Smooth muscle cell (in vitro differentiated cells): ENCODE measurements around the gene TBX15. TPM values are rescaled to one million over a fixed set of nuclear protein-coding genes. Genes with fewer than 3 reads are reported as not detected.

Experiments
- DNase-seq: peaks from one replicate; lab custom pipeline; 2025; ENCODE audit not compliant: unreplicated experiment; lab: John Stamatoyannopoulos, UW
- H2AFZ ChIP-seq: fragments of 200-600 bp; sonication (generic); 2 replicates; pipeline ENCODE4 v1.6.0; 2016; ENCODE audit warnings: antibody characterized with exemption, low read depth, mild to moderate bottlenecking
- H3F3A ChIP-seq: fragments of 200-600 bp; sonication (generic); 2 replicates; pipeline ENCODE4 v1.6.0; 2017; ENCODE audit warnings: antibody characterized with exemption, low read depth
- H3K27ac ChIP-seq: fragments of 200-600 bp; sonication (generic); 2 replicates; pipeline ENCODE4 v1.5.1; 2016; ENCODE audit warnings: low read depth, mild to moderate bottlenecking
- H3K27me3 ChIP-seq: fragments of 200-600 bp; sonication (generic); 2 replicates; pipeline ENCODE4 v1.6.1; 2016; ENCODE audit warnings: low read depth, mild to moderate bottlenecking
- H3K36me3 ChIP-seq: fragments of 200-600 bp; sonication (generic); 2 replicates; pipeline ENCODE4 v1.5.1; 2016; ENCODE audit warnings: low read depth
- H3K4me1 ChIP-seq: fragments of 200-600 bp; sonication (generic); 2 replicates; pipeline ENCODE4 v1.5.1; 2016; ENCODE audit warnings: low read depth
- H3K4me2 ChIP-seq: fragments of 200-600 bp; sonication (generic); 2 replicates; pipeline ENCODE4 v1.6.0; 2016; ENCODE audit warnings: mild to moderate bottlenecking
- H3K4me3 ChIP-seq: fragments of 200-600 bp; sonication (generic); 2 replicates; pipeline ENCODE4 v1.5.1; 2016; ENCODE audit warnings: mild to moderate bottlenecking
- H3K79me2 ChIP-seq: fragments of 200-600 bp; sonication (generic); 2 replicates; pipeline ENCODE4 v1.6.0; 2016; ENCODE audit warnings: low read depth, mild to moderate bottlenecking
- H3K9ac ChIP-seq: fragments of 200-600 bp; sonication (generic); 2 replicates; pipeline ENCODE4 v1.6.0; 2016; ENCODE audit warnings: low read depth
- H3K9me3 ChIP-seq: fragments of 200-600 bp; sonication (generic); replicated peaks from 2 replicates; pipeline ENCODE4 v1.5.1; 2016; ENCODE audit warnings: low read depth
- H4K20me1 ChIP-seq: fragments of 200-600 bp; sonication (generic); 2 replicates; pipeline ENCODE4 v1.6.0; 2016; ENCODE audit warnings: low read depth
- WGBS: methylation state at CpG from one replicate; pipeline ENCODE4 v1.1.7; 2016; ENCODE audit warnings: low lambda C conversion rate; 5-methylcytosine and 5-hydroxymethylcytosine counted together
- polyA plus RNA-seq: library from polyadenylated mRNA; unstranded; fragments of >200 nt; fragmentation: Nextera tagmentation; extraction: Ambion mirVana; gene quantifications from 2 replicates; pipeline ENCODE4 v1.2.1, GENCODE V29; 2016
- total RNA-seq: library from RNA; depleted of rRNA; stranded (reverse); fragments of >200 nt; gene quantifications from 2 replicates; pipeline ENCODE4 v1.2.3, GENCODE V29; 2014
- TF ChIP-seq, protein P1 (sequence below): fragments of 200-600 bp; sonication (generic); IDR thresholded peaks from 2 replicates; pipeline ENCODE4 v1.5.1; 2017; ENCODE audit warnings: borderline replicate concordance, mild to moderate bottlenecking, antibody characterized with exemption; ENCODE audit not compliant: insufficient read depth, poor library complexity, severe bottlenecking

TBX15 gene
- total and polyA plus RNA-seq, 2 experiments from 2014 or later = 2.7 to 3.5 TPM

- Histone ChIP-seq H4K20me1 (no peaks in the 10 kb centered on the region), H2AFZ (no peak overlapping the region), H3K27me3 (peaks cover 94% of the 10 kb centered on the region), H3K4me2 (no peak overlapping the region), H3K4me1 (no peaks in the 10 kb centered on the region), H3K36me3 (no peaks in the 10 kb centered on the region), H3K9me3 (no peaks in the 10 kb centered on the region), H3F3A (no peaks in the 10 kb centered on the region), H3K9ac (no peak overlapping the region), H3K27ac (no peak overlapping the region), H3K4me3 (no peak overlapping the region), H3K79me2 (no peaks in the 10 kb centered on the region)
- TF ChIP-seq, protein P1, sequence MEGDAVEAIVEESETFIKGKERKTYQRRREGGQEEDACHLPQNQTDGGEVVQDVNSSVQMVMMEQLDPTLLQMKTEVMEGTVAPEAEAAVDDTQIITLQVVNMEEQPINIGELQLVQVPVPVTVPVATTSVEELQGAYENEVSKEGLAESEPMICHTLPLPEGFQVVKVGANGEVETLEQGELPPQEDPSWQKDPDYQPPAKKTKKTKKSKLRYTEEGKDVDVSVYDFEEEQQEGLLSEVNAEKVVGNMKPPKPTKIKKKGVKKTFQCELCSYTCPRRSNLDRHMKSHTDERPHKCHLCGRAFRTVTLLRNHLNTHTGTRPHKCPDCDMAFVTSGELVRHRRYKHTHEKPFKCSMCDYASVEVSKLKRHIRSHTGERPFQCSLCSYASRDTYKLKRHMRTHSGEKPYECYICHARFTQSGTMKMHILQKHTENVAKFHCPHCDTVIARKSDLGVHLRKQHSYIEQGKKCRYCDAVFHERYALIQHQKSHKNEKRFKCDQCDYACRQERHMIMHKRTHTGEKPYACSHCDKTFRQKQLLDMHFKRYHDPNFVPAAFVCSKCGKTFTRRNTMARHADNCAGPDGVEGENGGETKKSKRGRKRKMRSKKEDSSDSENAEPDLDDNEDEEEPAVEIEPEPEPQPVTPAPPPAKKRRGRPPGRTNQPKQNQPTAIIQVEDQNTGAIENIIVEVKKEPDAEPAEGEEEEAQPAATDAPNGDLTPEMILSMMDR = no peak
- no peak for DNase-seq
- 79% methylated on average over 7 of the region's 7 CpGs for WGBS
Observed at GRCh38 chr1:118997225-118997624, 9.1 kb upstream of the TBX15 start.

- TF ChIP-seq, protein P1 = no peak
- H3K4me1 ChIP-seq = no peaks in the 10 kb centered on the region
- H3K27me3 ChIP-seq = peaks cover 98% of the 10 kb centered on the region
Observed at GRCh38 chr1:118995312-118996016, 7.3 kb upstream of the TBX15 start.

GRCh38 chr1:118993700-118994026 is 5.5 kb upstream of the TBX15 start:
- Histone ChIP-seq H3K4me1 (peaks cover 6% of the 10 kb centered on the region), H3F3A (no peaks in the 10 kb centered on the region), H3K9me3 (no peaks in the 10 kb centered on the region), H3K36me3 (no peaks in the 10 kb centered on the region), H3K9ac (no peak overlapping the region), H2AFZ (no peak overlapping the region), H3K27ac (no peak overlapping the region), H4K20me1 (no peaks in the 10 kb centered on the region), H3K4me2 (no peak overlapping the region), H3K79me2 (no peaks in the 10 kb centered on the region), H3K4me3 (no peak overlapping the region), H3K27me3 (peaks cover 100% of the 10 kb centered on the region)
- DNase-seq = no peak
- TF ChIP-seq, protein P1 = no peak
- WGBS = 53% methylated on average over 9 of the region's 9 CpGs

More at GRCh38 chr1:118995312-118996016, 7.3 kb upstream of the TBX15 start:
- Histone ChIP-seq H3F3A (no peaks in the 10 kb centered on the region), H3K4me2 (no peak overlapping the region), H2AFZ (no peak overlapping the region), H3K36me3 (no peaks in the 10 kb centered on the region), H3K9ac (no peak overlapping the region), H4K20me1 (no peaks in the 10 kb centered on the region), H3K9me3 (no peaks in the 10 kb centered on the region), H3K79me2 (no peaks in the 10 kb centered on the region), H3K4me3 (no peak overlapping the region), H3K27ac (no peak overlapping the region)
- WGBS = 90% methylated on average over 3 of the region's 3 CpGs
- no peak for DNase-seq
